HEK293 (cell line): Measurements from ENCODE around the gene SPINDOC.
A peak's percentile ranks its signal among the peaks of the same experiment; 100 is the strongest.

ENCODE experiments used
- GLIS2 ChIP-seq: fragments of 450-650 bp; formaldehyde crosslinking; IDR thresholded peaks from 2 replicates; pipeline ENCODE4 v1.5.1; 2016; ENCODE audit warnings: missing biosample characterization, missing genetic modification characterization
- IKZF3 ChIP-seq: fragments of 450-650 bp; IDR thresholded peaks from 2 replicates; pipeline ENCODE4 v1.5.0; 2018; ENCODE audit warnings: missing biosample characterization, mild to moderate bottlenecking, missing genetic modification characterization, moderate library complexity
- KLF10 ChIP-seq: fragments of 450-650 bp; IDR thresholded peaks from 2 replicates; pipeline ENCODE4 v1.5.1; 2018; ENCODE audit warnings: missing biosample characterization, mild to moderate bottlenecking, missing genetic modification characterization
- KLF8 ChIP-seq: fragments of 450-650 bp; formaldehyde crosslinking; IDR thresholded peaks from 2 replicates; pipeline ENCODE4 v1.5.1; 2016; ENCODE audit warnings: missing biosample characterization, missing genetic modification characterization
- OSR2 ChIP-seq: fragments of 450-650 bp; formaldehyde crosslinking; IDR thresholded peaks from 2 replicates; pipeline ENCODE4 v1.5.1; 2016; ENCODE audit warnings: missing biosample characterization, missing genetic modification characterization
- ZBTB17 ChIP-seq: fragments of 450-650 bp; formaldehyde crosslinking; IDR thresholded peaks from 2 replicates; pipeline ENCODE4 v1.5.1; 2016; ENCODE audit warnings: missing biosample characterization, missing genetic modification characterization
- ZBTB21 ChIP-seq: fragments of 450-650 bp; formaldehyde crosslinking; IDR thresholded peaks from 2 replicates; pipeline ENCODE4 v1.5.1; 2017; ENCODE audit warnings: missing biosample characterization, missing genetic modification characterization
- ZBTB8A ChIP-seq: fragments of 450-650 bp; formaldehyde crosslinking; IDR thresholded peaks from 2 replicates; pipeline ENCODE4 v1.5.1; 2016; ENCODE audit warnings: missing biosample characterization, missing genetic modification characterization
- ZNF202 ChIP-seq: fragments of 450-650 bp; formaldehyde crosslinking; IDR thresholded peaks from 2 replicates; pipeline ENCODE4 v1.5.1; 2016; ENCODE audit warnings: missing biosample characterization, missing genetic modification characterization, borderline replicate concordance
- ZNF214 ChIP-seq: fragments of 450-650 bp; formaldehyde crosslinking; IDR thresholded peaks from 2 replicates; pipeline ENCODE4 v1.5.1; 2017; ENCODE audit warnings: missing biosample characterization, mild to moderate bottlenecking, missing genetic modification characterization, borderline replicate concordance
- ZNF266 ChIP-seq: fragments of 450-650 bp; formaldehyde crosslinking; IDR thresholded peaks from 2 replicates; pipeline ENCODE4 v1.5.1; 2016; ENCODE audit warnings: missing biosample characterization, missing genetic modification characterization, low read depth
- ZNF391 ChIP-seq: fragments of 450-650 bp; formaldehyde crosslinking; IDR thresholded peaks from 2 replicates; pipeline ENCODE4 v1.5.1; 2016; ENCODE audit warnings: low read depth, missing biosample characterization, missing genetic modification characterization, borderline replicate concordance
- ZNF600 ChIP-seq: fragments of 450-650 bp; formaldehyde crosslinking; IDR thresholded peaks from 2 replicates; pipeline ENCODE4 v1.5.1; 2016; ENCODE audit warnings: missing biosample characterization, missing genetic modification characterization
- ZNF660 ChIP-seq: fragments of 450-650 bp; IDR thresholded peaks from 2 replicates; pipeline ENCODE4 v1.5.1; 2018; ENCODE audit warnings: missing biosample characterization, mild to moderate bottlenecking, missing genetic modification characterization
- ZNF701 ChIP-seq: fragments of 450-650 bp; formaldehyde crosslinking; IDR thresholded peaks from 2 replicates; pipeline ENCODE4 v1.5.1; 2016; ENCODE audit warnings: missing biosample characterization, missing genetic modification characterization
- ZNF776 ChIP-seq: fragments of 450-650 bp; formaldehyde crosslinking; IDR thresholded peaks from 2 replicates; pipeline ENCODE4 v1.5.0; 2017; ENCODE audit warnings: missing biosample characterization, missing genetic modification characterization, borderline replicate concordance
- ZNF791 ChIP-seq: fragments of 450-650 bp; formaldehyde crosslinking; IDR thresholded peaks from 2 replicates; pipeline ENCODE4 v1.5.1; 2016; ENCODE audit warnings: missing biosample characterization, missing genetic modification characterization
- ZNF837 ChIP-seq: fragments of 450-650 bp; formaldehyde crosslinking; IDR thresholded peaks from 2 replicates; pipeline ENCODE4 v1.5.1; 2016; ENCODE audit warnings: missing biosample characterization, missing genetic modification characterization
- TF ChIP-seq, protein P1 (sequence below): fragments of 450-650 bp; formaldehyde crosslinking; conservative IDR thresholded peaks from 2 replicates; pipeline ENCODE4 v1.5.1; 2016; ENCODE audit warnings: low read depth, missing biosample characterization, missing genetic modification characterization
- TF ChIP-seq, protein P2 (sequence below): fragments of 450-650 bp; formaldehyde crosslinking; IDR thresholded peaks from 2 replicates; pipeline ENCODE4 v1.5.1; 2016; ENCODE audit warnings: missing biosample characterization, missing genetic modification characterization
- TF ChIP-seq, protein P3 (sequence below): fragments of 450-650 bp; formaldehyde crosslinking; IDR thresholded peaks from 2 replicates; pipeline ENCODE4 v1.5.1; 2016; ENCODE audit warnings: missing biosample characterization, missing genetic modification characterization
- TF ChIP-seq, protein P4 (sequence below): fragments of 450-650 bp; formaldehyde crosslinking; IDR thresholded peaks from 2 replicates; pipeline ENCODE4 v1.5.1; 2016; ENCODE audit warnings: missing biosample characterization, missing genetic modification characterization
- TF ChIP-seq, protein P5 (sequence below): fragments of 450-650 bp; formaldehyde crosslinking; IDR thresholded peaks from 2 replicates; pipeline ENCODE4 v1.5.1; 2016; ENCODE audit warnings: missing biosample characterization, missing genetic modification characterization

The SPINDOC gene

DNA sequence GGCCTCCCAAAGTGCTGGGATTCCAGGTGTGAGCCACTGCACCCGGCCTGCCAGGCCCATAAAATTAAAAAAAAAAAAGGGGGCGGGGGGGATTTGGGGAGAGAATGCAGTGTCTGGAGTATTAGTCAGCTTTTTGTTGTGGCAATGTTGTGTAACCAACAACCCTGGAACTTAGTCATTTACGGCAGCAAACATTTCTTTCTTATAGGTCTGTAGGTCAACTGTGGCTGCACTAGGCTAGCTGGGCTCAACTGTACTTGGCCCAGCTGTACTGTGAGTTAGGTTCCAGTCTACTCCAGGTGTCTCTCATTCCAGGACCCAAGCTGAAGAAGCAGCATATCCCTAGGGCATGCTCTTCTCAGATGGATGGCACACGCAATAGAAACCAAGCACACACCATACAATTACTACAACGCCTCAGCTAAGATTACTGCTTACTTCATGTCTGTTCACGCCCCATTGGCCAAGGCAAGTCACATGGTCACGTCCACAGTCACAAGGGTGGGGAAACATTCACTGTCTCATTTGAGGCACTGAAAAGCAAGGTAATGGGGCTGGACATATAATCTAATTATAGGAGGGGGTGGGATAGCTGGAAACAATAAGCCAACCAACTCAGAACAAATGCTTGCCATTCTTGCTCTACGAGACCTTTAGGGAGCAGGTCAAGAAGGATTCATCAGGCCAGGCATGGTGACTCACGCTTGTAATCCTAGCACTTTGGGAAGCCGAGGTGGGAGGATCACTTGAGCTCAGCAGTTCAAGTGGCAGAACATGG lies 10.4 kb upstream of the SPINDOC start (continued):
- TF ChIP-seq, protein P1, sequence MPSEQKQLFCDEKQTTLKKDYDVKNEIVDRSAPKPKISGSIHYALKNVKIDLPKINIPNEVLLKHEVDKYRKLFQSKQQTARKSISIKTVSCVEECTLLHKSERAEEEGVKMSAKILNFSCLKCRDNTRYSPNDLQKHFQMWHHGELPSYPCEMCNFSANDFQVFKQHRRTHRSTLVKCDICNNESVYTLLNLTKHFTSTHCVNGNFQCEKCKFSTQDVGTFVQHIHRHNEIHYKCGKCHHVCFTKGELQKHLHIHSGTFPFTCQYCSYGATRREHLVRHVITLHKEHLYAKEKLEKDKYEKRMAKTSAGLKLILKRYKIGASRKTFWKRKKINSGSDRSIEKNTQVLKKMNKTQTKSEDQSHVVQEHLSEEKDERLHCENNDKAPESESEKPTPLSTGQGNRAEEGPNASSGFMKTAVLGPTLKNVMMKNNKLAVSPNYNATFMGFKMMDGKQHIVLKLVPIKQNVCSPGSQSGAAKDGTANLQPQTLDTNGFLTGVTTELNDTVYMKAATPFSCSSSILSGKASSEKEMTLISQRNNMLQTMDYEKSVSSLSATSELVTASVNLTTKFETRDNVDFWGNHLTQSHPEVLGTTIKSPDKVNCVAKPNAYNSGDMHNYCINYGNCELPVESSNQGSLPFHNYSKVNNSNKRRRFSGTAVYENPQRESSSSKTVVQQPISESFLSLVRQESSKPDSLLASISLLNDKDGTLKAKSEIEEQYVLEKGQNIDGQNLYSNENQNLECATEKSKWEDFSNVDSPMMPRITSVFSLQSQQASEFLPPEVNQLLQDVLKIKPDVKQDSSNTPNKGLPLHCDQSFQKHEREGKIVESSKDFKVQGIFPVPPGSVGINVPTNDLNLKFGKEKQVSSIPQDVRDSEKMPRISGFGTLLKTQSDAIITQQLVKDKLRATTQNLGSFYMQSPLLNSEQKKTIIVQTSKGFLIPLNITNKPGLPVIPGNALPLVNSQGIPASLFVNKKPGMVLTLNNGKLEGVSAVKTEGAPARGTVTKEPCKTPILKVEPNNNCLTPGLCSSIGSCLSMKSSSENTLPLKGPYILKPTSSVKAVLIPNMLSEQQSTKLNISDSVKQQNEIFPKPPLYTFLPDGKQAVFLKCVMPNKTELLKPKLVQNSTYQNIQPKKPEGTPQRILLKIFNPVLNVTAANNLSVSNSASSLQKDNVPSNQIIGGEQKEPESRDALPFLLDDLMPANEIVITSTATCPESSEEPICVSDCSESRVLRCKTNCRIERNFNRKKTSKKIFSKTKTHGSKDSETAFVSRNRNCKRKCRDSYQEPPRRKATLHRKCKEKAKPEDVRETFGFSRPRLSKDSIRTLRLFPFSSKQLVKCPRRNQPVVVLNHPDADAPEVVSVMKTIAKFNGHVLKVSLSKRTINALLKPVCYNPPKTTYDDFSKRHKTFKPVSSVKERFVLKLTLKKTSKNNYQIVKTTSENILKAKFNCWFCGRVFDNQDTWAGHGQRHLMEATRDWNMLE (tag by site-specific recombination): no peak
- TF ChIP-seq, protein P2, sequence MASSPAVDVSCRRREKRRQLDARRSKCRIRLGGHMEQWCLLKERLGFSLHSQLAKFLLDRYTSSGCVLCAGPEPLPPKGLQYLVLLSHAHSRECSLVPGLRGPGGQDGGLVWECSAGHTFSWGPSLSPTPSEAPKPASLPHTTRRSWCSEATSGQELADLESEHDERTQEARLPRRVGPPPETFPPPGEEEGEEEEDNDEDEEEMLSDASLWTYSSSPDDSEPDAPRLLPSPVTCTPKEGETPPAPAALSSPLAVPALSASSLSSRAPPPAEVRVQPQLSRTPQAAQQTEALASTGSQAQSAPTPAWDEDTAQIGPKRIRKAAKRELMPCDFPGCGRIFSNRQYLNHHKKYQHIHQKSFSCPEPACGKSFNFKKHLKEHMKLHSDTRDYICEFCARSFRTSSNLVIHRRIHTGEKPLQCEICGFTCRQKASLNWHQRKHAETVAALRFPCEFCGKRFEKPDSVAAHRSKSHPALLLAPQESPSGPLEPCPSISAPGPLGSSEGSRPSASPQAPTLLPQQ (tag by site-specific recombination): peak; percentile 43
- TF ChIP-seq ZNF837 (tag by site-specific recombination): no peak
- TF ChIP-seq ZBTB8A: no peak
- TF ChIP-seq, protein P3, sequence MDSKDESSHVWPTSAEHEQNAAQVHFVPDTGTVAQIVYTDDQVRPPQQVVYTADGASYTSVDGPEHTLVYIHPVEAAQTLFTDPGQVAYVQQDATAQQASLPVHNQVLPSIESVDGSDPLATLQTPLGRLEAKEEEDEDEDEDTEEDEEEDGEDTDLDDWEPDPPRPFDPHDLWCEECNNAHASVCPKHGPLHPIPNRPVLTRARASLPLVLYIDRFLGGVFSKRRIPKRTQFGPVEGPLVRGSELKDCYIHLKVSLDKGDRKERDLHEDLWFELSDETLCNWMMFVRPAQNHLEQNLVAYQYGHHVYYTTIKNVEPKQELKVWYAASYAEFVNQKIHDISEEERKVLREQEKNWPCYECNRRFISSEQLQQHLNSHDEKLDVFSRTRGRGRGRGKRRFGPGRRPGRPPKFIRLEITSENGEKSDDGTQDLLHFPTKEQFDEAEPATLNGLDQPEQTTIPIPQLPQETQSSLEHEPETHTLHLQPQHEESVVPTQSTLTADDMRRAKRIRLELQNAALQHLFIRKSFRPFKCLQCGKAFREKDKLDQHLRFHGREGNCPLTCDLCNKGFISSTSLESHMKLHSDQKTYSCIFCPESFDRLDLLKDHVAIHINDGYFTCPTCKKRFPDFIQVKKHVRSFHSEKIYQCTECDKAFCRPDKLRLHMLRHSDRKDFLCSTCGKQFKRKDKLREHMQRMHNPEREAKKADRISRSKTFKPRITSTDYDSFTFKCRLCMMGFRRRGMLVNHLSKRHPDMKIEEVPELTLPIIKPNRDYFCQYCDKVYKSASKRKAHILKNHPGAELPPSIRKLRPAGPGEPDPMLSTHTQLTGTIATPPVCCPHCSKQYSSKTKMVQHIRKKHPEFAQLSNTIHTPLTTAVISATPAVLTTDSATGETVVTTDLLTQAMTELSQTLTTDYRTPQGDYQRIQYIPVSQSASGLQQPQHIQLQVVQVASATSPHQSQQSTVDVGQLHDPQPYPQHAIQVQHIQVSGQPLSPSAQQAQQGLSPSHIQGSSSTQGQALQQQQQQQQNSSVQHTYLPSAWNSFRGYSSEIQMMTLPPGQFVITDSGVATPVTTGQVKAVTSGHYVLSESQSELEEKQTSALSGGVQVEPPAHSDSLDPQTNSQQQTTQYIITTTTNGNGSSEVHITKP: peak; percentile 51; the same call in 1 of the 2 replicates
- peak; percentile 73 for TF ChIP-seq ZBTB17 (tag by site-specific recombination)
- peak; percentile 46; the same call in 1 of the 2 replicates for TF ChIP-seq ZNF660 (tag by site-specific recombination)
- no peak for TF ChIP-seq GLIS2
- TF ChIP-seq ZNF214 (tag by site-specific recombination): no peak
- TF ChIP-seq IKZF3 (tag by site-specific recombination): peak; percentile 75
- no peak for TF ChIP-seq ZNF776
- TF ChIP-seq ZBTB21 (tag by site-specific recombination): peak; percentile 38
- TF ChIP-seq ZNF391 (tag by site-specific recombination): 0 out of 2 replicates have a peak, but pooled peaks have one; percentile 60
- TF ChIP-seq OSR2 (tag by site-specific recombination): 0 out of 2 replicates have a peak, but pooled peaks have one; percentile 21
- no peak for TF ChIP-seq ZNF791 (tag by site-specific recombination)
- TF ChIP-seq ZNF600 (tag by site-specific recombination): peak; percentile 99
- TF ChIP-seq, protein P4, sequence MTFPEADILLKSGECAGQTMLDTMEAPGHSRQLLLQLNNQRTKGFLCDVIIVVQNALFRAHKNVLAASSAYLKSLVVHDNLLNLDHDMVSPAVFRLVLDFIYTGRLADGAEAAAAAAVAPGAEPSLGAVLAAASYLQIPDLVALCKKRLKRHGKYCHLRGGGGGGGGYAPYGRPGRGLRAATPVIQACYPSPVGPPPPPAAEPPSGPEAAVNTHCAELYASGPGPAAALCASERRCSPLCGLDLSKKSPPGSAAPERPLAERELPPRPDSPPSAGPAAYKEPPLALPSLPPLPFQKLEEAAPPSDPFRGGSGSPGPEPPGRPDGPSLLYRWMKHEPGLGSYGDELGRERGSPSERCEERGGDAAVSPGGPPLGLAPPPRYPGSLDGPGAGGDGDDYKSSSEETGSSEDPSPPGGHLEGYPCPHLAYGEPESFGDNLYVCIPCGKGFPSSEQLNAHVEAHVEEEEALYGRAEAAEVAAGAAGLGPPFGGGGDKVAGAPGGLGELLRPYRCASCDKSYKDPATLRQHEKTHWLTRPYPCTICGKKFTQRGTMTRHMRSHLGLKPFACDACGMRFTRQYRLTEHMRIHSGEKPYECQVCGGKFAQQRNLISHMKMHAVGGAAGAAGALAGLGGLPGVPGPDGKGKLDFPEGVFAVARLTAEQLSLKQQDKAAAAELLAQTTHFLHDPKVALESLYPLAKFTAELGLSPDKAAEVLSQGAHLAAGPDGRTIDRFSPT (tag by site-specific recombination): 0 out of 2 replicates have a peak, but pooled peaks have one; percentile 19
- peak; percentile 34; the same call in 1 of the 2 replicates for TF ChIP-seq KLF8 (tag by site-specific recombination)
- no peak for TF ChIP-seq ZNF701
- TF ChIP-seq, protein P5, sequence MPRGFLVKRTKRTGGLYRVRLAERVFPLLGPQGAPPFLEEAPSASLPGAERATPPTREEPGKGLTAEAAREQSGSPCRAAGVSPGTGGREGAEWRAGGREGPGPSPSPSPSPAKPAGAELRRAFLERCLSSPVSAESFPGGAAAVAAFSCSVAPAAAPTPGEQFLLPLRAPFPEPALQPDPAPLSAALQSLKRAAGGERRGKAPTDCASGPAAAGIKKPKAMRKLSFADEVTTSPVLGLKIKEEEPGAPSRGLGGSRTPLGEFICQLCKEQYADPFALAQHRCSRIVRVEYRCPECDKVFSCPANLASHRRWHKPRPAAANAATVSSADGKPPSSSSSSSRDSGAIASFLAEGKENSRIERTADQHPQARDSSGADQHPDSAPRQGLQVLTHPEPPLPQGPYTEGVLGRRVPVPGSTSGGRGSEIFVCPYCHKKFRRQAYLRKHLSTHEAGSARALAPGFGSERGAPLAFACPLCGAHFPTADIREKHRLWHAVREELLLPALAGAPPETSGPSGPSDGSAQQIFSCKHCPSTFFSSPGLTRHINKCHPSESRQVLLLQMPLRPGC: peak; percentile 41; the same call in 1 of the 2 replicates
- no peak for TF ChIP-seq KLF10 (tag by site-specific recombination)
- no peak for TF ChIP-seq ZNF202
- no peak for TF ChIP-seq ZNF266 (tag by site-specific recombination)
